ENCODE data around the gene ATP2B2. TPM values are rescaled to one million over a fixed set of nuclear protein-coding genes. Genes with fewer than 3 reads are reported as not detected.

The ATP2B2 gene
- total and polyA plus RNA-seq, 2 experiments from 2014 or later = 0.42 to 0.63 TPM

DNA sequence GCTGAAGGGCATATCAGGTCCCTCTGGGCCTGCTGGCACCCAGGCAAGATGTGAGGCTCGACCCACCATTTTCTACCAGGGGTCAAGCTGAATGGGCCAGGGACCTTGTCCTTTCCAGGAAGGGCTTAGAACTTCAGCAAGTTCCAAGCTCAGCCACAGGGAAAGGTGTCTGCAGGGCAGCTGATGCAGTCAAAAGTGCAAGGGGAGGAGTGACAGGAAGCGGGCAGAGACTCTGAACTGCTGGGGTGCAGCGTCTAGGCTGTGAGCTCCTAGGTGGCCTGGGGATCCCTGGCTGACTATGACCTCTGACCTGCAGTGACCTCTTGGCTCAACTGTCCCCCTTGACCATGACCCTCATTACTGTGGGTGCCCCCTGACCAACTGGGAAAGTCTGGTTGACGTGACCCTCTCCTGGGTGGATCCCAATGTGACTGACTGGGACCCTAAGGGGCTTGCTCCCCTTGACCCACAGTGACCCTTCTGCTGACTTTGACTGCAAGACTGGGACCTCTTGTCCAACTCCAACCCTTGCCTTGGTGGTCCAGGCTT is 170.1 kb downstream of the ATP2B2 start:
- Mint-ChIP-seq H3K27ac (no peak overlapping the region), H3K4me1 (peaks cover 7% of the 10 kb centered on the region; the same call in 2 of the 3 replicates), H3K9me3 (no peaks in the 10 kb centered on the region), H3K36me3 (ENCODE audit: low read depth) (no peaks in the 10 kb centered on the region; the same call in 2 of the 3 replicates), H3K27me3 (ENCODE audit: insufficient read depth, low read depth, poor library complexity) (peaks cover 2% of the 10 kb centered on the region), H3K4me3 (no peak overlapping the region)
- no peaks in the 10 kb centered on the region for H3F3A ChIP-seq (replicated peaks; ENCODE audit: low read depth)
- no peaks in the 10 kb centered on the region for H3K9me2 ChIP-seq (ENCODE audit: insufficient read depth)
- H2AFZ ChIP-seq = no peak overlapping the region
- H3K36me3 ChIP-seq (ENCODE audit: insufficient read depth) = no peaks in the 10 kb centered on the region
- DNase-seq (ENCODE audit: low spot score) (no peak), ATAC-seq (no peak)
- no peaks in the 10 kb centered on the region for H3K4me1 ChIP-seq (ENCODE audit: insufficient read depth)
- H3K27me3 ChIP-seq (ENCODE audit: insufficient read depth) = no peaks in the 10 kb centered on the region
- no peak overlapping the region for H3K4me3 ChIP-seq
- H3K27ac ChIP-seq (ENCODE audit: low read depth) = no peak overlapping the region
- no peak overlapping the region for H3K4me2 ChIP-seq
- no peaks in the 10 kb centered on the region for H3K79me2 ChIP-seq (replicated peaks; ENCODE audit: insufficient read depth)
- H4K20me1 ChIP-seq (replicated peaks; ENCODE audit: insufficient read depth) = no peaks in the 10 kb centered on the region
- TF ChIP-seq CREB1 (CRISPR knock-in tag; IDR thresholded peaks at IDR 0.05; ENCODE audit: low read depth) (no peak), ZNF114 (CRISPR knock-in tag; IDR thresholded peaks at IDR 0.05) (no peak), STAT1 (IDR thresholded peaks at IDR 0.05; ENCODE audit: unreplicated experiment) (no peak)
- TF ChIP-seq, protein P1, sequence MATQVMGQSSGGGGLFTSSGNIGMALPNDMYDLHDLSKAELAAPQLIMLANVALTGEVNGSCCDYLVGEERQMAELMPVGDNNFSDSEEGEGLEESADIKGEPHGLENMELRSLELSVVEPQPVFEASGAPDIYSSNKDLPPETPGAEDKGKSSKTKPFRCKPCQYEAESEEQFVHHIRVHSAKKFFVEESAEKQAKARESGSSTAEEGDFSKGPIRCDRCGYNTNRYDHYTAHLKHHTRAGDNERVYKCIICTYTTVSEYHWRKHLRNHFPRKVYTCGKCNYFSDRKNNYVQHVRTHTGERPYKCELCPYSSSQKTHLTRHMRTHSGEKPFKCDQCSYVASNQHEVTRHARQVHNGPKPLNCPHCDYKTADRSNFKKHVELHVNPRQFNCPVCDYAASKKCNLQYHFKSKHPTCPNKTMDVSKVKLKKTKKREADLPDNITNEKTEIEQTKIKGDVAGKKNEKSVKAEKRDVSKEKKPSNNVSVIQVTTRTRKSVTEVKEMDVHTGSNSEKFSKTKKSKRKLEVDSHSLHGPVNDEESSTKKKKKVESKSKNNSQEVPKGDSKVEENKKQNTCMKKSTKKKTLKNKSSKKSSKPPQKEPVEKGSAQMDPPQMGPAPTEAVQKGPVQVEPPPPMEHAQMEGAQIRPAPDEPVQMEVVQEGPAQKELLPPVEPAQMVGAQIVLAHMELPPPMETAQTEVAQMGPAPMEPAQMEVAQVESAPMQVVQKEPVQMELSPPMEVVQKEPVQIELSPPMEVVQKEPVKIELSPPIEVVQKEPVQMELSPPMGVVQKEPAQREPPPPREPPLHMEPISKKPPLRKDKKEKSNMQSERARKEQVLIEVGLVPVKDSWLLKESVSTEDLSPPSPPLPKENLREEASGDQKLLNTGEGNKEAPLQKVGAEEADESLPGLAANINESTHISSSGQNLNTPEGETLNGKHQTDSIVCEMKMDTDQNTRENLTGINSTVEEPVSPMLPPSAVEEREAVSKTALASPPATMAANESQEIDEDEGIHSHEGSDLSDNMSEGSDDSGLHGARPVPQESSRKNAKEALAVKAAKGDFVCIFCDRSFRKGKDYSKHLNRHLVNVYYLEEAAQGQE (IDR thresholded peaks at IDR 0.05; ENCODE audit: unreplicated experiment) = no peak

DNA sequence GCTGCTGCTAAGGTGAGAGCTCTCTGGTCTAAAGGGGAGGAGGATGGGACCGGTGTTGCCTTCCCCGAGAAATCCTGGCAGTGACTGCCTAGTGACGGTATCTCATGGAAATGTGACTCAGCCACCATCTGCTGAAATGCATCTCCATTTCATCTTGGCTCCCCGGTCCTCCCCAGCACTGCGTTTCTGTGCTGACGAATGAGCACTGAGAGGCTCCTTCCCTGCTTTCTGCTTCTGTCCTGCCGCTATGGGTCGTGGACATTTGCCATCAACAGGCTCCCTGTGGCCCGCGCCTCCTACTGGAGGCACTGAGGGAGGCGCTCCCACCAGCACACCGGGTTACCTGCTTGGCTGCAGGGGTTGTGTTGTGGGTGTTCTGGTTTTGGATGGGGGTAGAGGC is 170.9 kb downstream of the ATP2B2 start:
- Histone ChIP-seq H4K20me1 (replicated peaks; ENCODE audit: insufficient read depth) (no peaks in the 10 kb centered on the region), H3K79me2 (replicated peaks; ENCODE audit: insufficient read depth) (no peaks in the 10 kb centered on the region), H3K4me3 (no peak overlapping the region), H3K4me1 (ENCODE audit: insufficient read depth) (no peaks in the 10 kb centered on the region), H3K36me3 (ENCODE audit: insufficient read depth) (no peaks in the 10 kb centered on the region), H3K9me2 (ENCODE audit: insufficient read depth) (no peaks in the 10 kb centered on the region), H3K27ac (ENCODE audit: low read depth) (no peak overlapping the region), H3K4me2 (no peak overlapping the region), H2AFZ (peak overlapping the region; percentile 32; the same call in 1 of the 2 replicates), H3K27me3 (ENCODE audit: insufficient read depth) (no peaks in the 10 kb centered on the region), H3F3A (replicated peaks; ENCODE audit: low read depth) (no peaks in the 10 kb centered on the region)
- Mint-ChIP-seq H3K4me3 (no peak overlapping the region), H3K27ac (no peak overlapping the region), H3K9me3 (no peaks in the 10 kb centered on the region), H3K4me1 (peaks cover 7% of the 10 kb centered on the region; the same call in 2 of the 3 replicates), H3K27me3 (ENCODE audit: insufficient read depth, low read depth, poor library complexity) (peaks cover 2% of the 10 kb centered on the region), H3K36me3 (ENCODE audit: low read depth) (no peaks in the 10 kb centered on the region; the same call in 2 of the 3 replicates)
- ATAC-seq = peak; percentile 68
- peak; percentile 60 for DNase-seq (ENCODE audit: low spot score)
- no peak for TF ChIP-seq CREB1 (CRISPR knock-in tag; IDR thresholded peaks at IDR 0.05; ENCODE audit: low read depth)
- TF ChIP-seq, protein P2, sequence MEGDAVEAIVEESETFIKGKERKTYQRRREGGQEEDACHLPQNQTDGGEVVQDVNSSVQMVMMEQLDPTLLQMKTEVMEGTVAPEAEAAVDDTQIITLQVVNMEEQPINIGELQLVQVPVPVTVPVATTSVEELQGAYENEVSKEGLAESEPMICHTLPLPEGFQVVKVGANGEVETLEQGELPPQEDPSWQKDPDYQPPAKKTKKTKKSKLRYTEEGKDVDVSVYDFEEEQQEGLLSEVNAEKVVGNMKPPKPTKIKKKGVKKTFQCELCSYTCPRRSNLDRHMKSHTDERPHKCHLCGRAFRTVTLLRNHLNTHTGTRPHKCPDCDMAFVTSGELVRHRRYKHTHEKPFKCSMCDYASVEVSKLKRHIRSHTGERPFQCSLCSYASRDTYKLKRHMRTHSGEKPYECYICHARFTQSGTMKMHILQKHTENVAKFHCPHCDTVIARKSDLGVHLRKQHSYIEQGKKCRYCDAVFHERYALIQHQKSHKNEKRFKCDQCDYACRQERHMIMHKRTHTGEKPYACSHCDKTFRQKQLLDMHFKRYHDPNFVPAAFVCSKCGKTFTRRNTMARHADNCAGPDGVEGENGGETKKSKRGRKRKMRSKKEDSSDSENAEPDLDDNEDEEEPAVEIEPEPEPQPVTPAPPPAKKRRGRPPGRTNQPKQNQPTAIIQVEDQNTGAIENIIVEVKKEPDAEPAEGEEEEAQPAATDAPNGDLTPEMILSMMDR (conservative IDR thresholded peaks at IDR 0.05; ENCODE audit: low read depth in 2 of 2) = peak; percentile 57 to 65

Data from GM23338 (cell line).